WTC11 (cell line): ENCODE measurements around the gene COL25A1. TPM values are rescaled to one million over a fixed set of nuclear protein-coding genes. Genes with fewer than 3 reads are reported as not detected.
"Not testable (repeated sequence)": the region's sequence is repeated elsewhere in the genome, so short reads cannot be mapped to it uniquely, and the experiment has no call there.

Experiments
- ATAC-seq: fragments of 200-7000 bp; cut with Tn5 transposase; 2 replicates; pipeline ENCODE4 v1.10.0; 2021; ENCODE audit warnings: mild to moderate bottlenecking, moderate library complexity
- CTCF ChIA-PET: fragments of 300-600 bp; sonication (Branson Sonifier 250); formaldehyde crosslinking; loops from one replicate; lab custom pipeline; 2021; ENCODE audit warnings: antibody characterized with exemption; lab: Charles Lee
- POLR2A ChIA-PET: fragments of 350-600 bp; sonication (Branson Sonifier 250); formaldehyde crosslinking; loops from one replicate; lab custom pipeline; 2021; ENCODE audit warnings: antibody characterized with exemption; lab: Charles Lee
- DNase-seq: peaks from one replicate; pipeline ENCODE4 v3.0.0; 2021; ENCODE audit warnings: low spot score
- H3K27ac Mint-ChIP-seq: 2 replicates; pipeline ENCODE4 v1.8.0; 2021; ENCODE audit warnings: mixed read lengths
- H3K27me3 Mint-ChIP-seq: 2 replicates; pipeline ENCODE4 v1.8.0; 2021; ENCODE audit warnings: low read depth, mild to moderate bottlenecking, moderate library complexity, mixed read lengths
- H3K36me3 Mint-ChIP-seq: 2 replicates; pipeline ENCODE4 v1.8.0; 2021; ENCODE audit warnings: mixed read lengths
- H3K4me1 Mint-ChIP-seq: 2 replicates; pipeline ENCODE4 v1.8.0; 2022; ENCODE audit warnings: mixed read lengths
- H3K4me3 Mint-ChIP-seq: 2 replicates; pipeline ENCODE4 v1.8.0; 2021; ENCODE audit warnings: mild to moderate bottlenecking, moderate library complexity, mixed read lengths
- H3K9me3 Mint-ChIP-seq: 2 replicates; pipeline ENCODE4 v1.8.0; 2021; ENCODE audit warnings: mixed read lengths
- ATF1 ChIP-seq: sonication (generic); formaldehyde crosslinking; IDR thresholded peaks from 2 replicates; pipeline ENCODE4 v1.8.1; 2023; ENCODE audit warnings: mild to moderate bottlenecking, moderate library complexity, missing genetic modification reagents
- E2F5 ChIP-seq: sonication (generic); formaldehyde crosslinking; IDR thresholded peaks from 2 replicates; pipeline ENCODE4 v1.8.1; 2022; ENCODE audit warnings: mild to moderate bottlenecking, moderate library complexity, missing genetic modification reagents
- ETV6 ChIP-seq: sonication (generic); formaldehyde crosslinking; IDR thresholded peaks from 2 replicates; pipeline ENCODE4 v1.8.1; 2022; ENCODE audit warnings: mild to moderate bottlenecking, missing genetic modification reagents
- FOXJ3 ChIP-seq: sonication (generic); formaldehyde crosslinking; IDR thresholded peaks from 2 replicates; pipeline ENCODE4 v1.9.0; 2021; ENCODE audit warnings: missing genetic modification reagents, mild to moderate bottlenecking, borderline replicate concordance
- HMGXB4 ChIP-seq: sonication (generic); formaldehyde crosslinking; IDR thresholded peaks from 2 replicates; pipeline ENCODE4 v1.8.1; 2023; ENCODE audit warnings: mild to moderate bottlenecking, moderate library complexity, missing genetic modification reagents
- JAZF1 ChIP-seq: fragments of 250-450 bp; sonication (Bioruptor Pico); IDR thresholded peaks from 2 replicates; pipeline ENCODE4 v1.9.0; 2021; ENCODE audit warnings: moderate library complexity, mild to moderate bottlenecking, inconsistent platforms
- JUN ChIP-seq: sonication (generic); formaldehyde crosslinking; IDR thresholded peaks from 2 replicates; pipeline ENCODE4 v1.8.0; 2023; ENCODE audit warnings: mild to moderate bottlenecking, missing genetic modification reagents
- NFATC4 ChIP-seq: fragments of 250-450 bp; sonication (Bioruptor Pico); IDR thresholded peaks from 2 replicates; pipeline ENCODE4 v1.9.0; 2021; ENCODE audit warnings: mild to moderate bottlenecking
- NFYB ChIP-seq: sonication (generic); formaldehyde crosslinking; conservative IDR thresholded peaks from 2 replicates; pipeline ENCODE4 v1.8.0; 2022; ENCODE audit warnings: low read depth, missing genetic modification reagents
- NR3C1 ChIP-seq: sonication (generic); formaldehyde crosslinking; conservative IDR thresholded peaks from 2 replicates; pipeline ENCODE4 v1.8.1; 2023; ENCODE audit warnings: low read depth, mild to moderate bottlenecking, missing genetic modification reagents
- OVOL2 ChIP-seq: fragments of 250-450 bp; sonication (Bioruptor Pico); IDR thresholded peaks from 2 replicates; pipeline ENCODE4 v1.9.0; 2021; ENCODE audit warnings: mild to moderate bottlenecking, borderline replicate concordance
- SP1 ChIP-seq: sonication (generic); formaldehyde crosslinking; conservative IDR thresholded peaks from 2 replicates; pipeline ENCODE4 v1.8.1; 2022; ENCODE audit warnings: missing genetic modification reagents
- TCF7 ChIP-seq: sonication (generic); formaldehyde crosslinking; IDR thresholded peaks from 2 replicates; pipeline ENCODE4 v1.8.0; 2022; ENCODE audit warnings: mild to moderate bottlenecking, low read depth, missing genetic modification reagents, moderate library complexity
- ZBTB21 ChIP-seq: sonication (generic); formaldehyde crosslinking; IDR thresholded peaks from 2 replicates; pipeline ENCODE4 v1.8.1; 2023; ENCODE audit warnings: mild to moderate bottlenecking, missing genetic modification reagents, borderline replicate concordance
- ZNF121 ChIP-seq: sonication (generic); formaldehyde crosslinking; IDR thresholded peaks from 2 replicates; pipeline ENCODE4 v1.8.0; 2023; ENCODE audit warnings: missing genetic modification reagents
- ZNF138 ChIP-seq: sonication (generic); formaldehyde crosslinking; conservative IDR thresholded peaks from 2 replicates; pipeline ENCODE4 v1.8.1; 2022; ENCODE audit warnings: mild to moderate bottlenecking, moderate library complexity, missing genetic modification reagents
- ZNF317 ChIP-seq: sonication (generic); formaldehyde crosslinking; IDR thresholded peaks from 2 replicates; pipeline ENCODE4 v1.8.1; 2023; ENCODE audit warnings: low read depth, mild to moderate bottlenecking, moderate library complexity, missing genetic modification reagents, borderline replicate concordance
- ZNF423 ChIP-seq: fragments of 250-450 bp; sonication (Bioruptor Pico); IDR thresholded peaks from 2 replicates; pipeline ENCODE4 v2.1.2; 2022; ENCODE audit warnings: mild to moderate bottlenecking, moderate library complexity
- ZNF671 ChIP-seq: fragments of 250-450 bp; sonication (Bioruptor Pico); IDR thresholded peaks from 2 replicates; pipeline ENCODE4 v1.8.0; 2021; ENCODE audit warnings: mild to moderate bottlenecking
- total RNA-seq: library from RNA; stranded (reverse); gene quantifications from 3 replicates; pipeline ENCODE4 v1.2.3, GENCODE V29; 2021
- TF ChIP-seq, protein P1 (sequence below): fragments of 250-450 bp; sonication (Bioruptor Pico); IDR thresholded peaks from 2 replicates; pipeline ENCODE4 v1.9.0; 2021; ENCODE audit warnings: mild to moderate bottlenecking, borderline replicate concordance
- TF ChIP-seq, protein P2 (sequence below): sonication (generic); formaldehyde crosslinking; IDR thresholded peaks from 2 replicates; pipeline ENCODE4 v1.8.0; 2022; ENCODE audit warnings: mild to moderate bottlenecking, missing genetic modification reagents

COL25A1 gene
- total RNA-seq, 1 experiment from 2014 or later = 6.6 TPM

GRCh38 chr4:109077505-109077904 lies 225.0 kb downstream of the COL25A1 start:
- no peak for TF ChIP-seq ZNF138 (CRISPR knock-in tag)
- TF ChIP-seq ZNF671 (CRISPR knock-in tag) = no peak
- TF ChIP-seq SP1 (CRISPR knock-in tag) = no peak
- TF ChIP-seq, protein P1, sequence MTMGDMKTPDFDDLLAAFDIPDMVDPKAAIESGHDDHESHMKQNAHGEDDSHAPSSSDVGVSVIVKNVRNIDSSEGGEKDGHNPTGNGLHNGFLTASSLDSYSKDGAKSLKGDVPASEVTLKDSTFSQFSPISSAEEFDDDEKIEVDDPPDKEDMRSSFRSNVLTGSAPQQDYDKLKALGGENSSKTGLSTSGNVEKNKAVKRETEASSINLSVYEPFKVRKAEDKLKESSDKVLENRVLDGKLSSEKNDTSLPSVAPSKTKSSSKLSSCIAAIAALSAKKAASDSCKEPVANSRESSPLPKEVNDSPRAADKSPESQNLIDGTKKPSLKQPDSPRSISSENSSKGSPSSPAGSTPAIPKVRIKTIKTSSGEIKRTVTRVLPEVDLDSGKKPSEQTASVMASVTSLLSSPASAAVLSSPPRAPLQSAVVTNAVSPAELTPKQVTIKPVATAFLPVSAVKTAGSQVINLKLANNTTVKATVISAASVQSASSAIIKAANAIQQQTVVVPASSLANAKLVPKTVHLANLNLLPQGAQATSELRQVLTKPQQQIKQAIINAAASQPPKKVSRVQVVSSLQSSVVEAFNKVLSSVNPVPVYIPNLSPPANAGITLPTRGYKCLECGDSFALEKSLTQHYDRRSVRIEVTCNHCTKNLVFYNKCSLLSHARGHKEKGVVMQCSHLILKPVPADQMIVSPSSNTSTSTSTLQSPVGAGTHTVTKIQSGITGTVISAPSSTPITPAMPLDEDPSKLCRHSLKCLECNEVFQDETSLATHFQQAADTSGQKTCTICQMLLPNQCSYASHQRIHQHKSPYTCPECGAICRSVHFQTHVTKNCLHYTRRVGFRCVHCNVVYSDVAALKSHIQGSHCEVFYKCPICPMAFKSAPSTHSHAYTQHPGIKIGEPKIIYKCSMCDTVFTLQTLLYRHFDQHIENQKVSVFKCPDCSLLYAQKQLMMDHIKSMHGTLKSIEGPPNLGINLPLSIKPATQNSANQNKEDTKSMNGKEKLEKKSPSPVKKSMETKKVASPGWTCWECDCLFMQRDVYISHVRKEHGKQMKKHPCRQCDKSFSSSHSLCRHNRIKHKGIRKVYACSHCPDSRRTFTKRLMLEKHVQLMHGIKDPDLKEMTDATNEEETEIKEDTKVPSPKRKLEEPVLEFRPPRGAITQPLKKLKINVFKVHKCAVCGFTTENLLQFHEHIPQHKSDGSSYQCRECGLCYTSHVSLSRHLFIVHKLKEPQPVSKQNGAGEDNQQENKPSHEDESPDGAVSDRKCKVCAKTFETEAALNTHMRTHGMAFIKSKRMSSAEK (CRISPR knock-in tag) = no peak
- no peak for TF ChIP-seq ZBTB21
- no peak for TF ChIP-seq NR3C1
- TF ChIP-seq NFYB (CRISPR knock-in tag) = no peak
- no peak for TF ChIP-seq ATF1 (CRISPR knock-in tag)
- TF ChIP-seq, protein P2, sequence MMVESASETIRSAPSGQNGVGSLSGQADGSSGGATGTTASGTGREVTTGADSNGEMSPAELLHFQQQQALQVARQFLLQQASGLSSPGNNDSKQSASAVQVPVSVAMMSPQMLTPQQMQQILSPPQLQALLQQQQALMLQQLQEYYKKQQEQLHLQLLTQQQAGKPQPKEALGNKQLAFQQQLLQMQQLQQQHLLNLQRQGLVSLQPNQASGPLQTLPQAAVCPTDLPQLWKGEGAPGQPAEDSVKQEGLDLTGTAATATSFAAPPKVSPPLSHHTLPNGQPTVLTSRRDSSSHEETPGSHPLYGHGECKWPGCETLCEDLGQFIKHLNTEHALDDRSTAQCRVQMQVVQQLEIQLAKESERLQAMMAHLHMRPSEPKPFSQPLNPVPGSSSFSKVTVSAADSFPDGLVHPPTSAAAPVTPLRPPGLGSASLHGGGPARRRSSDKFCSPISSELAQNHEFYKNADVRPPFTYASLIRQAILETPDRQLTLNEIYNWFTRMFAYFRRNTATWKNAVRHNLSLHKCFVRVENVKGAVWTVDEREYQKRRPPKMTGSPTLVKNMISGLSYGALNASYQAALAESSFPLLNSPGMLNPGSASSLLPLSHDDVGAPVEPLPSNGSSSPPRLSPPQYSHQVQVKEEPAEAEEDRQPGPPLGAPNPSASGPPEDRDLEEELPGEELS (CRISPR knock-in tag) = no peak
- no peak for TF ChIP-seq E2F5 (CRISPR knock-in tag)
- no peak for TF ChIP-seq JAZF1 (CRISPR knock-in tag)
- no peak for TF ChIP-seq JUN (CRISPR knock-in tag)
- no peak for TF ChIP-seq HMGXB4 (CRISPR knock-in tag)
- TF ChIP-seq OVOL2 = no peak
- no peak for ATAC-seq
- Mint-ChIP-seq H3K27ac (no peak overlapping the region), H3K9me3 (peaks cover 37% of the 10 kb centered on the region), H3K4me3 (no peak overlapping the region), H3K4me1 (0 out of 2 replicates have a peak, but pooled peaks cover 7% of the 10 kb centered on the region), H3K36me3 (peaks cover 27% of the 10 kb centered on the region), H3K27me3 (no peaks in the 10 kb centered on the region)
- ChIA-PET CTCF (no interaction called here), POLR2A (no interaction called here)
- no peak for DNase-seq

DNA sequence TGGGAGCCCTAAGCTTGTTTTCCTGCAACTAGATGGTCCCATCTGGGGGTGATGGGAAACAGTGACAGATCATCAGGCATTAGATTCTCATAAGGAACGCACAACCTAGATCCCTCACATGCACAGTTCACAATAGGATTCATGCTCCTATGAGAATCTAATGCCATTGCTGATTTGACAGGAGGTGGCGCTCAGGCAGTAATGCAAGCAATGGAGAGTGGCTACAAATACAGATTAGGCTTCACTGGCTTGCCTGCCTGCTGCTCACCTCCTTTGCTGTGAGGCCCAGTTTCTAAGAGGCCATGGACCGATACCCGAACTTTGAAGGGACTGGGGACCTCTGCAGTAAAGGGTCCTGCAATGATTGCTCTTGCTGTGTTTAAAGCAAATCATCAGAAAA lies 225.7 kb downstream of the COL25A1 start:
- Mint-ChIP-seq H3K9me3 (peaks cover 42% of the 10 kb centered on the region), H3K36me3 (peaks cover 27% of the 10 kb centered on the region)
- H3K4me1 Mint-ChIP-seq, H3K27ac Mint-ChIP-seq, H3K27me3 Mint-ChIP-seq, CTCF ChIA-PET, ATAC-seq, POLR2A ChIA-PET, H3K4me3 Mint-ChIP-seq, DNase-seq: not testable (repeated sequence)
- peak; percentile 33; the same call in 1 of the 2 replicates for TF ChIP-seq ZNF121 (CRISPR knock-in tag)

GRCh38 chr4:109075621-109076020 lies 226.8 kb downstream of the COL25A1 start:
- Mint-ChIP-seq H3K4me1 (0 out of 2 replicates have a peak, but pooled peaks cover 7% of the 10 kb centered on the region), H3K27ac (no peak overlapping the region), H3K36me3 (peaks cover 30% of the 10 kb centered on the region), H3K9me3 (peaks cover 45% of the 10 kb centered on the region), H3K4me3 (no peak overlapping the region), H3K27me3 (no peaks in the 10 kb centered on the region)
- ATAC-seq = no peak
- CTCF ChIA-PET = no interaction called here
- TF ChIP-seq ZNF317 (CRISPR knock-in tag) (no peak), FOXJ3 (CRISPR knock-in tag) (no peak), NFATC4 (no peak), NFYB (CRISPR knock-in tag) (no peak), TCF7 (CRISPR knock-in tag) (no peak), ZNF423 (no peak), ETV6 (CRISPR knock-in tag) (no peak), JAZF1 (CRISPR knock-in tag) (no peak)
- TF ChIP-seq, protein P2 (CRISPR knock-in tag) = no peak
- POLR2A ChIA-PET = no interaction called here
- DNase-seq = no peak
